ENCODE measurements around the gene MCOLN1. TPM values are rescaled to one million over a fixed set of nuclear protein-coding genes. Genes with fewer than 3 reads are reported as not detected.
"Not testable (repeated sequence)": the region's sequence is repeated elsewhere in the genome, so short reads cannot be mapped to it uniquely, and the experiment has no call there.

MCOLN1 gene
- total and polyA plus RNA-seq, 2 of the 4 experiments (the other 2 are of a cell fraction) = 3.4 to 19.6 TPM

- BruUV-seq (replicated peaks); intact Hi-C loops (cut with micrococcal nuclease); H2AK9ac ChIP-seq (replicated peaks; ENCODE audit: low read depth, low read length, poor library complexity); H2BK15ac ChIP-seq (ENCODE audit: low read depth, low read length); POLR2A ChIA-PET (ENCODE audit: unreplicated experiment); H3K4ac ChIP-seq (ENCODE audit: low read depth, low read length); H2BK120ac ChIP-seq (ENCODE audit: low read depth, low read length); H3K27ac ChIP-seq (ENCODE audit: insufficient read depth, low read length); DNase-seq; H3K4me2 ChIP-seq (ENCODE audit: low read depth, low read length); H4K91ac ChIP-seq (ENCODE audit: insufficient read depth, low read depth, low read length); H3K23ac ChIP-seq (ENCODE audit: low read depth, low read length); H2AK5ac ChIP-seq (ENCODE audit: low read depth, low read length); dilution Hi-C loops (cut with HindIII; ENCODE audit: low sequenced_read_pairs, unreplicated experiment); H4K20me1 ChIP-seq (ENCODE audit: insufficient read depth, low read length); H3K18ac ChIP-seq (ENCODE audit: low read depth, low read length); H3K14ac ChIP-seq (replicated peaks; ENCODE audit: low read depth, low read length); CTCF ChIA-PET; H2BK20ac ChIP-seq (ENCODE audit: low read depth, low read length); H3K9me3 ChIP-seq (ENCODE audit: control insufficient read depth, insufficient read depth, low read length); H4K5ac ChIP-seq (ENCODE audit: low read depth, low read length); H2AFZ ChIP-seq (replicated peaks; ENCODE audit: low read length, poor library complexity); H2BK5ac ChIP-seq (ENCODE audit: low read depth, low read length, poor library complexity, severe bottlenecking); H3K4me1 ChIP-seq (ENCODE audit: control insufficient read depth, insufficient read depth, low read length); H3K9me1 ChIP-seq (ENCODE audit: insufficient read depth, low read length); H4K8ac ChIP-seq (ENCODE audit: low read depth in 2 of 2, low read length in 2 of 2); ATAC-seq (ENCODE audit: low read depth); H3K27me3 ChIP-seq (ENCODE audit: control insufficient read depth, insufficient read depth, low read length); H3K9ac ChIP-seq (ENCODE audit: low read depth, low read length); in situ Hi-C loops (cut with MboI; ENCODE audit: low sequenced_read_pairs); H3K4me3 ChIP-seq (ENCODE audit: insufficient read depth, low read depth, low read length); H3K56ac ChIP-seq (ENCODE audit: extremely low read depth, insufficient read depth, low read length): not testable (repeated sequence)
- Histone ChIP-seq H3K36me3 (ENCODE audit: control insufficient read depth, insufficient read depth, low read length) (peaks cover 33% of the 10 kb centered on the region), H3K79me1 (ENCODE audit: low read depth in 1 of 2, low read length in 2 of 2) (peaks cover 11% of the 10 kb centered on the region in 2 experiments; a peak in 2 of 4 replicates)
- WGBS, 2 experiments (ENCODE audit: extremely low coverage in 2 of 2, insufficient read length in 1 of 2) = 100% methylated on average over 1 of the region's 5 CpGs; no CpG with 5 or more reads in 1 of the 2 experiments
Observed at GRCh38 chr19:7538990-7539389, 16.6 kb downstream of the MCOLN1 start.

All from IMR-90 (cell line).